H1 (cell line): ENCODE data around the gene OMG. TPM values are rescaled to one million over a fixed set of nuclear protein-coding genes. Genes with fewer than 3 reads are reported as not detected.

Source experiments
- CTCF ChIA-PET: fragments of 300-600 bp; sonication (Branson Sonifier 250); formaldehyde crosslinking; loops from one replicate; lab custom pipeline; 2021; ENCODE audit not compliant: partially characterized antibody; lab: Charles Lee
- POLR2A ChIA-PET: fragments of 300-600 bp; sonication (Branson Sonifier 250); formaldehyde crosslinking; loops from one replicate; lab custom pipeline; 2021; ENCODE audit warnings: inconsistent platforms; ENCODE audit not compliant: partially characterized antibody; lab: Charles Lee
- DNase-seq, 2 experiments: peaks; one replicate each; pipeline versions ENCODE4 v3.0.0 to v3.0.0-alpha.2; 2010 to 2022; ENCODE audit warnings: low spot score in 2 of 2, low read depth in 1 of 2, mixed read lengths in 1 of 2
- FAIRE-seq: peaks from 2 replicates; lab custom pipeline; 2011; peaks lifted over from hg19 to GRCh38; lab: Jason Lieb, UNC
- H2AFZ ChIP-seq: 2 replicates; pipeline ENCODE4 v1.8.1; 2012; ENCODE audit warnings: low read length, inconsistent platforms
- H2AK5ac ChIP-seq: 2 replicates; pipeline ENCODE4 v1.6.1; 2013; ENCODE audit warnings: low read depth, low read length
- H2BK120ac ChIP-seq: replicated peaks from 2 replicates; pipeline ENCODE3; 2013; ENCODE audit warnings: low read depth, low read length, inconsistent platforms
- H2BK12ac ChIP-seq: 2 replicates; pipeline ENCODE4 v1.6.1; 2013; ENCODE audit warnings: low read depth, low read length
- H2BK15ac ChIP-seq: 2 replicates; pipeline ENCODE4 v1.6.1; 2013; ENCODE audit warnings: low read length
- H2BK20ac ChIP-seq: 2 replicates; pipeline ENCODE4 v1.6.1; 2013; ENCODE audit warnings: low read length
- H2BK5ac ChIP-seq: 2 replicates; pipeline ENCODE4 v1.6.1; 2013; ENCODE audit warnings: low read depth, low read length
- H3K14ac ChIP-seq: 2 replicates; pipeline ENCODE4 v1.6.1; 2013; ENCODE audit warnings: inconsistent platforms; ENCODE audit not compliant: insufficient read length
- H3K18ac ChIP-seq: 2 replicates; pipeline ENCODE4 v1.6.1; 2013; ENCODE audit warnings: low read length; ENCODE audit errors: extremely low read depth
- H3K23ac ChIP-seq: 2 replicates; pipeline ENCODE4 v1.6.1; 2013; ENCODE audit warnings: inconsistent platforms; ENCODE audit not compliant: insufficient read length
- H3K23me2 ChIP-seq: 2 replicates; pipeline ENCODE4 v1.6.1; 2013; ENCODE audit warnings: low read depth, low read length
- H3K27ac ChIP-seq: 2 replicates; pipeline ENCODE4 v1.6.1; 2011; ENCODE audit warnings: low read depth, low read length, inconsistent platforms
- H3K27me3 ChIP-seq, 4 experiments: replicated peaks in 1 of 4; 1 replicate in 1 of 4; 2 replicates in 3 of 4; pipeline versions ENCODE4 v1.6.1 to v1.8.1; 2011 to 2013; ENCODE audit warnings: low read length in 3 of 4, mild to moderate bottlenecking in 3 of 4, inconsistent platforms in 2 of 4, mixed read lengths in 2 of 4, moderate library complexity in 1 of 4; ENCODE audit not compliant: control insufficient read depth in 3 of 4, insufficient read depth in 3 of 4; ENCODE audit errors: extremely low read depth in 1 of 4
- H3K36me3 ChIP-seq, 4 experiments: 2 replicates each; pipeline versions ENCODE4 v1.6.1 to v1.8.1; 2011 to 2013; ENCODE audit warnings: mild to moderate bottlenecking in 4 of 4, low read length in 3 of 4, moderate library complexity in 2 of 4, control low read depth in 1 of 4, inconsistent platforms in 1 of 4; ENCODE audit not compliant: insufficient read depth in 4 of 4, control insufficient read depth in 2 of 4
- H3K4ac ChIP-seq: replicated peaks from 2 replicates; pipeline ENCODE3; 2013; ENCODE audit warnings: low read length, low read depth, mixed read lengths, inconsistent platforms; ENCODE audit not compliant: insufficient read length
- H3K4me1 ChIP-seq, 4 experiments: replicated peaks in 1 of 4; 1 replicate in 1 of 4; 2 replicates in 3 of 4; pipeline versions ENCODE4 v1.6.1 to v1.8.1; 2011 to 2013; ENCODE audit warnings: low read length in 3 of 4, inconsistent platforms in 2 of 4, mixed read lengths in 1 of 4; ENCODE audit not compliant: insufficient read depth in 4 of 4, control insufficient read depth in 3 of 4
- H3K4me2 ChIP-seq, 2 experiments: 2 replicates each; pipeline versions ENCODE4 v1.6.1 to v1.8.1; 2011 to 2013; ENCODE audit warnings: low read depth in 2 of 2, low read length in 2 of 2, control low read depth in 1 of 2, inconsistent platforms in 1 of 2, mild to moderate bottlenecking in 1 of 2; ENCODE audit not compliant: insufficient read depth in 1 of 2
- H3K4me3 ChIP-seq, 4 experiments: fragments of 200-600, 300-600 bp in 1 of 4; sonication (generic), shearing (Covaris generic), sonication (Bioruptor Twin) in 1 of 4; 2 replicates each; pipeline versions ENCODE4 v1.5.1 to v1.8.1; 2011 to 2016; ENCODE audit warnings: low read length in 4 of 4, low read depth in 3 of 4, control low read depth in 2 of 4, inconsistent platforms in 2 of 4, mild to moderate bottlenecking in 2 of 4, mixed read lengths in 1 of 4, moderate library complexity in 1 of 4; ENCODE audit not compliant: insufficient read depth in 2 of 4; ENCODE audit errors: extremely low read depth in 1 of 4
- H3K56ac ChIP-seq: replicated peaks from 2 replicates; pipeline ENCODE3; 2013; ENCODE audit warnings: low read depth, mild to moderate bottlenecking, mixed read lengths, low read length, inconsistent platforms; ENCODE audit not compliant: insufficient read length
- H3K79me1 ChIP-seq: 2 replicates; pipeline ENCODE4 v1.6.1; 2013; ENCODE audit warnings: low read depth, low read length, control low read depth
- H3K79me2 ChIP-seq, 2 experiments: 2 replicates each; pipeline versions ENCODE4 v1.6.1 to v1.8.1; 2012 to 2013; ENCODE audit warnings: low read length in 2 of 2, mild to moderate bottlenecking in 2 of 2, inconsistent platforms in 1 of 2; ENCODE audit not compliant: insufficient read depth in 2 of 2, control insufficient read depth in 1 of 2
- H3K9ac ChIP-seq, 4 experiments: replicated peaks in 1 of 4; 1 replicate in 1 of 4; 2 replicates in 3 of 4; pipeline versions ENCODE4 v1.6.1 to v1.8.1; 2011 to 2013; ENCODE audit warnings: low read depth in 3 of 4, low read length in 3 of 4, control low read depth in 2 of 4, mild to moderate bottlenecking in 2 of 4, moderate library complexity in 2 of 4, inconsistent platforms in 1 of 4; ENCODE audit errors: extremely low read depth in 1 of 4
- H3K9me3 ChIP-seq, 2 experiments: 2 replicates each; pipeline versions ENCODE4 v1.6.1 to v1.8.1; 2012 to 2013; ENCODE audit warnings: mild to moderate bottlenecking in 2 of 2, moderate library complexity in 2 of 2, control low read depth in 1 of 2, inconsistent platforms in 1 of 2, low read depth in 1 of 2, low read length in 1 of 2, mixed read lengths in 1 of 2; ENCODE audit not compliant: insufficient read depth in 2 of 2
- H4K20me1 ChIP-seq, 2 experiments: replicated peaks in 1 of 2; 2 replicates each; pipeline versions ENCODE3 to v1.8.1; 2011 to 2013; ENCODE audit warnings: inconsistent platforms in 2 of 2, low read length in 2 of 2, mild to moderate bottlenecking in 1 of 2; ENCODE audit not compliant: insufficient read depth in 2 of 2, control insufficient read depth in 1 of 2
- H4K5ac ChIP-seq: 2 replicates; pipeline ENCODE4 v1.6.1; 2013; ENCODE audit warnings: low read length, low read depth, mixed read lengths, inconsistent platforms; ENCODE audit not compliant: insufficient read length
- H4K8ac ChIP-seq: 2 replicates; pipeline ENCODE4 v1.8.0; 2013; ENCODE audit warnings: mild to moderate bottlenecking, moderate library complexity, low read length, inconsistent platforms; ENCODE audit not compliant: insufficient read depth; ENCODE audit errors: extremely low read depth
- H4K91ac ChIP-seq: replicated peaks from 2 replicates; pipeline ENCODE3; 2013; ENCODE audit warnings: low read length, mixed read lengths, inconsistent platforms; ENCODE audit not compliant: insufficient read length
- ASH2L ChIP-seq: fragments of 200-600, 300-600 bp; sonication (generic); IDR thresholded peaks from one replicate; pipeline ENCODE4 v1.7.1; 2017; ENCODE audit warnings: low read length
- CBX8 ChIP-seq: fragments of 300-800, 300-1000 bp; sonication (generic); IDR thresholded peaks from 2 replicates; pipeline ENCODE4 v1.7.1; 2016; ENCODE audit warnings: low read depth, low read length, borderline replicate concordance
- HDAC2 ChIP-seq, 2 experiments: fragments of 300-600 bp in 1 of 2; sonication (generic) in 1 of 2; IDR thresholded peaks; 2 replicates each; pipeline ENCODE4 v1.6.1; 2011 to 2012; ENCODE audit warnings: low read depth in 2 of 2, low read length in 2 of 2, mild to moderate bottlenecking in 2 of 2, moderate library complexity in 2 of 2, borderline replicate concordance in 1 of 2, inconsistent platforms in 1 of 2
- JUND ChIP-seq: IDR thresholded peaks from 2 replicates; pipeline ENCODE4 v1.6.1; 2011; ENCODE audit warnings: mild to moderate bottlenecking, improper control_type of control experiment, low read length
- KDM5A ChIP-seq: fragments of 200-600 bp; IDR thresholded peaks from 2 replicates; pipeline ENCODE4 v1.7.1; 2012; ENCODE audit warnings: mild to moderate bottlenecking, low read length, inconsistent platforms, mixed read lengths
- NRF1 ChIP-seq: IDR thresholded peaks from 2 replicates; pipeline ENCODE4 v1.6.1; 2011; ENCODE audit warnings: mild to moderate bottlenecking, low read depth, low read length, improper control_type of control experiment
- POU5F1 ChIP-seq: IDR thresholded peaks from 2 replicates; pipeline ENCODE4 v1.6.1; 2011; ENCODE audit warnings: low read depth, mild to moderate bottlenecking, low read length, moderate library complexity
- RNF2 ChIP-seq: fragments of 200-900, 300-1000 bp; sonication (generic); IDR thresholded peaks from 2 replicates; pipeline ENCODE4 v1.7.1; 2016; ENCODE audit warnings: borderline replicate concordance, low read depth, mild to moderate bottlenecking, antibody characterized with exemption, low read length; ENCODE audit not compliant: poor library complexity, severe bottlenecking; ENCODE audit errors: missing control alignments
- SIX5 ChIP-seq: IDR thresholded peaks from 2 replicates; pipeline ENCODE4 v1.6.1; 2011; ENCODE audit warnings: mild to moderate bottlenecking, low read depth, low read length
- SP4 ChIP-seq: IDR thresholded peaks from 2 replicates; pipeline ENCODE4 v1.6.1; 2012; ENCODE audit warnings: low read length, inconsistent platforms
- SUZ12 ChIP-seq: fragments of 200-600 bp; sonication (generic); IDR thresholded peaks from 2 replicates; pipeline ENCODE4 v1.6.1; 2012; ENCODE audit warnings: mild to moderate bottlenecking, inconsistent platforms, low read length, moderate library complexity, mixed read lengths
- YY1 ChIP-seq: IDR thresholded peaks from 2 replicates; pipeline ENCODE4 v1.6.1; 2011; ENCODE audit warnings: low read depth, mild to moderate bottlenecking, low read length
- WGBS, 2 experiments: shearing (Covaris generic) in 1 of 2; methylation state at CpG; one replicate each; pipeline versions ENCODE4 v1.1.6 to v1.1.7; 2013 to 2015; ENCODE audit warnings: low lambda C conversion rate in 2 of 2, mixed read lengths in 2 of 2, inconsistent platforms in 1 of 2, low coverage in 1 of 2, missing lambda C conversion rate in 1 of 2; ENCODE audit not compliant: insufficient replicate concordance in 2 of 2, insufficient coverage in 1 of 2, insufficient read length in 1 of 2; ENCODE audit errors: extremely low coverage in 1 of 2, missing lambda C conversion rate in 1 of 2; 5-methylcytosine and 5-hydroxymethylcytosine counted together
- polyA plus RNA-seq, 7 experiments: library from polyadenylated mRNA; depleted of rRNA in 3 of 7; stranded (reverse) in 5 of 7; unstranded in 2 of 7; fragments of >200 nt in 5 of 7; fragments of 200-250 nt in 2 of 7; gene quantifications; 1 replicate in 5 of 7; 2 replicates in 1 of 7; 4 replicates in 1 of 7; pipeline versions ENCODE4 v1.2.1 to v1.2.3, GENCODE V29; 2011 to 2013; ENCODE audit warnings: missing spikeins in 2 of 7, mixed read lengths in 2 of 7
- total RNA-seq: library from RNA; stranded (reverse); fragmentation: NEBNext Ultra II Directional; extraction: Animal tissue kit (Norgen Biotek cat#: 25700); gene quantifications from 2 replicates; pipeline ENCODE4 v1.2.1, GENCODE V29; 2021

Gene OMG
- total and polyA plus RNA-seq, 2 of the 8 experiments (the other 6 are each of a cell fraction or from before 2014, with no cell fraction given) = not detected

DNA sequence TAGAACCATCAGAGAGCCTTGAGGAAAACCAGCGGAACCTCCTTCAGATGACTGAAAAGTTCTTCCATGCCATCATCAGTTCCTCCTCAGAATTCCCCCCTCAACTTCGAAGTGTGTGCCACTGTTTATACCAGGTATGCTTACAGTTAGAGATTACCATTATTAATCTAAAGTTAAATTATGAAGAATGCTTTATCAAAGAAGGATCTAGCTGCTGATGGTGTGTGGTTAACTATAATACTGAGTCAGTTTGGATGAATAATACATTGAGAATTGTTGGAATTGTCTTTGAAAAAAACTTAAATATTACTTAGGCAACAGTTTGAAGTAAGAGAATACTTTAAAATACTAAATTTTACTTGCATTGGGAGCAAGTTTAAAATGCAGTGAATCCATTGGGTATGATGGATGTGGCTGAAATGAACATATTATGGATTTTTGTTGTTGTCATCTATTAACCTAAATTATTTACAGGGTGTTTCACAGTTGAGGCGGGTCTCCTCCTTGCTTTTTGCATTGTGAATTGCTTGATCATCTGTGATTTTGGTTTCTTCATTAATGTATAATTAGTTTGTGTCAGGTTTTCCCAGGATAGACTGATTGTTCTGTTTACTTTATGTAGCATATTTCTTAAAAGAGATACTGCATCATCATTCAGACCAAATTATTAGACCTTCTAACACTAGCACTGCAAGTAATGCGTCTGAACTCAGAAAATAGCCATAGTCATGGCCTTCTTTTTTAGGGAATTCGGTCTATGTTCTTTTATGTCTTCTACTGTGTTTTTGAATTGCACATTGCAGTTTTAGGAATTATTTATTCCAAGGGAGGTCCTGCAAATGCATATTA is 47.8 kb downstream of the OMG start:
- FAIRE-seq = no peak
- H3K23ac ChIP-seq = no peak overlapping the region
- WGBS, 2 experiments = 88% methylated on average over 5 of the region's 5 CpGs; no CpG with 5 or more reads in 1 of the 2 experiments
- TF ChIP-seq POU5F1 = no peak
- TF ChIP-seq JUND = no peak
- no peak for TF ChIP-seq YY1
- TF ChIP-seq KDM5A = no peak
- TF ChIP-seq SP4 = no peak
- TF ChIP-seq SIX5 = no peak
- no peak for TF ChIP-seq ASH2L
- TF ChIP-seq SUZ12 = no peak
- TF ChIP-seq HDAC2 (IDR thresholded peaks at IDR 0.05; ENCODE audit: borderline replicate concordance in 1 of 2, low read depth in 2 of 2, low read length in 2 of 2) = no peak
- no peak for TF ChIP-seq NRF1
- TF ChIP-seq CBX8 = no peak
- no peak for TF ChIP-seq RNF2

More for the DNA sequence above, 47.8 kb downstream of the OMG start:
- Histone ChIP-seq H4K91ac (no peak overlapping the region), H3K36me3 (peaks cover 0 to 6% (median 1%) of the 10 kb centered on the region in 4 experiments; a peak in 3 of 8 replicates), H4K8ac (no peak overlapping the region), H2AFZ (no peak overlapping the region), H3K9ac (no peak overlapping the region), H2AK5ac (no peak overlapping the region), H3K27ac (no peak overlapping the region), H2BK12ac (no peak overlapping the region), H3K79me2 (no peaks in the 10 kb centered on the region), H3K23me2 (no peaks in the 10 kb centered on the region; the same call in 1 of the 2 replicates), H3K14ac (no peak overlapping the region), H3K4ac (no peak overlapping the region), H3K79me1 (no peaks in the 10 kb centered on the region), H4K5ac (no peak overlapping the region), H3K27me3 (no peaks in the 10 kb centered on the region), H2BK5ac (no peak overlapping the region), H3K4me2 (no peak overlapping the region), H4K20me1 (no peaks in the 10 kb centered on the region), H3K56ac (no peak overlapping the region), H3K18ac (no peak overlapping the region), H2BK120ac (no peak overlapping the region), H3K4me3 (no peak overlapping the region), H2BK20ac (no peak overlapping the region), H3K4me1 (peaks cover 0 to 7% (median 3%) of the 10 kb centered on the region in 4 experiments; a peak in 3 of 7 replicates), H2BK15ac (no peak overlapping the region), H3K9me3 (no peaks in the 10 kb centered on the region)
- POLR2A ChIA-PET = interaction anchor here (1.2 kb wide), 1 partner anchor 150 kb away, joined by 3 read pairs; no protein-coding TSS in a partner anchor
- no peak for DNase-seq
- CTCF ChIA-PET = no interaction called here
